Right hindlimb (tissue), 1 donor: ENCODE results near the gene SF3B5.
"Not testable (repeated sequence)": the region's sequence is repeated elsewhere in the genome, so short reads cannot be mapped to it uniquely, and the experiment has no call there.

Experiments
- DNase-seq: peaks from one replicate; pipeline ENCODE4 v3.0.0-alpha.2; 2018

The SF3B5 gene

DNA sequence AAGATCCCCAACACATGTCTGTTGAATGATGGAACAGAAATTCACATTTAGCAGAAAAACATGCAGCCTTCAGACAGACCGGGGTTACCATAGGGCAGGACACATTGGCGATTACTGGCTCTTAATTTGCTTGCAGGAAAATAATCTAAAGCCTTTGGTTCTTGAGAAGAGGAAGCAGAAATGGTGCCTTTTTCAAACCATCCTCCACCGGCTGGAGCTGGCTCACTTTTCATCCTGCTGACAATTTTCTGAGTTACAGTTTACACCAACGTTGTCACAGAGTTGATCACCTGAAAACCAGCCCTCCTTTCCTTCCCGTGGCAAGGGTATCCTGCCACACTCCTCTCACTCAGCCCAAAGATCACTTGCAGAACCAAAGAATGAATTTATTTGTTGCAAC lies 32.6 kb downstream of the SF3B5 start:
- no peak for DNase-seq

DNA sequence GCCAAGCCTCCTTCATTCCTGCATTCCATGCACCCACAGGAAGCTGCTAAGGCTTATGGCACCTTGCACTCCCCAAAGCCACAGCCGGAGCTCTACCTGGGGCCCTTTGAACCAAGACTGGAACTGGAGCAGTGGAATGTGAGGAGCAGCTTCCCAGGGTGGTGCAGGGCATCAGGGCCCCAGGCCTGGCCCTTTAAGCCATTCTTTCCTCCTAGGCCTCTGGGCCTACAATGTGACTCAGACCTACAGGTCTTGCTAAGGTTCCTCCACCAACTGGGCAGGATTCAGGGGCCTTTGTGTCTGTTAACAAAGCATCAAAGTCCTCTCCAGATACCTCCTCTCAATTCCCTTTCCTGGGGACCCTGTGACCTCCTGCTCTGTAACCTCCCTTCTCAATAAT lies 36.2 kb downstream of the SF3B5 start:
- DNase-seq = no peak

DNA sequence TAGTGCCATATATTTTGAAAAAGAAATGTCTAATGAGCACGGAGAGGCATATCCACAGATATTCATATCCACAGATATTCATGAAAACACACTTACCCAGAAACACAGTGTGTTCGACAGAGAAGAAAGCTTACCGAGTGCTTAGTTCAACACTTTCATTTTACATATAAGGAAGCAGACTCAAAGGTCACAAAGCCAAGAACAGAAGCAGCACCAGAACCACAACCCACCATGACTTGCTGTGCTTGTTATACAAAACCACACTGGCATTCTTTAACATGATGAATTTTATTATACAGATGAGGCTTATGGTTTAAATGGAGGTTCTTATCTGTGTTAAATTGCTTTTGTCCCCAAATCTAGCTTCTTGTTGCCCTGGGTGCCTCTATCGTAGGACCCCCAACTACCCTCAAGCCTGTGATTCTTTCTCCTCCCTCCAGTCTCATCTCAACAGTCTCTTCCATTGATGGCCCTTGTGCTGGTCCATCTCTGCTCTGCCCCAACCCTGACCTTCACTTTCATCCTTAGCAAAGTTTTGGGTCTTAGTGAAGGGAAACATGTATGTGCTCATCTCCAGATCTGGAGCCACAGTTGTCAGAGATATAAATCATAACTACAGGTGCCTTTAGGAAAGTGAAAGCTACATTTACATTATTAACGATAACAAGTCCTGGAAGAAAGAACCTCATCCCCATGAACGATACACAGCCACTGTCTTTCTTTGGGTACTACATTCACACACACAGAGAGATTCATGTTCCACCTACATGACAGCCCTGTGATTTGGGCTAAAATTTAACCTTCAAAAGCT lies 40.0 kb downstream of the SF3B5 start:
- DNase-seq = no peak

DNA sequence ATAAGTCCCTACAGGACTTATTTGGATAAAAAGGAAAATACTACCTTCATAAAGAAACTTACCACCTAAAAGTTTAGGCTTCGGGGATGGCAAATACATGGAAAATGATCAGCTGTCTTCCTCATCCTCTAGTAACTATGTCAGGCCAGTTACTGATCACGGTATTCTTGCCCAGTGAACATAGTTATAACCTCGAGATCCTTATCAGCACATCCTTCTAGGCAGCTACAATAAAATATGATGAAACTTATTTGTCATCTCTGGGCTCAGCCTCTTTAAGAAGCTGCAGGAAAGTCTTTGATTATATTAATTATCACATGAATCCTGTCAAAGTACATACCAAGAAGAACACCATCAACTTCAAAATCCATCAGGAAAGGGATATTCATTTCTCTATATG lies 41.8 kb downstream of the SF3B5 start:
- DNase-seq = no peak

DNA sequence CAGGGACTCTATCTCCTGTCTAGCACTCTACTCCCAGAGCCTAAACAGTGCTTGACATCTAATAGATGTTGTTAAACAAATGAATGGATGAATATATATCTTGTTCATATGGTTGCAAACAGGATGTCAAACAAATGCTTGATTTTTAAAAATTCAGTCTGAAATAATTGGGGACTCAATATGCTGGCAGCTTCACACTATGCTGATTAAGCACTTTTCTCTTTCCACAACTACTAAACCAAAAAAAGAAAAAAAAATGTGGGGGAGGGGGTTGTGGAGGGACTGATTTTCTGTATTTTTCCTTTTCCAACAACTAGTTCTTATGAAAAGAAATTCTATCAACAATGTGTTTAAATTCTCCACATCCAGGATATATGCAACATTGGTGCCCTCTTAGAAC lies 42.9 kb downstream of the SF3B5 start:
- DNase-seq = no peak

DNA sequence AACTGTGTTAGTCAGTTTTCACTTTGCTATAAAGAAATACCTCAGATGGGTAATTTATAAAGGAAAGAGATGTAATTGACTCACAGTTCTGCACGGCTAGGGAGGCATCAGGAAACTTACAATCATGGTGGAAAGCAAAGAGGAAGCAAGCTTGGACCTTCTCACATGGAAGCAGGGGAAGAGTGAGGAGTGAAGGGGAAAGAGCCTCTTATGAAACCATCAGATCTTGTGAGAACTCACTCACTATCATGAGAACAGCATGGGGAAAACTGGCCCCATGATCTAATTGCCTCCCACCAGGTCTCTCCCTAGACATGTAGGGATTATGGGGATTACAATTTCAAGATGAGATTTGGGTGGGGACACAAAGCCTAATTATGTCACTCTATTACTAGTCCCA lies 46.0 kb downstream of the SF3B5 start:
- DNase-seq = no peak

DNA sequence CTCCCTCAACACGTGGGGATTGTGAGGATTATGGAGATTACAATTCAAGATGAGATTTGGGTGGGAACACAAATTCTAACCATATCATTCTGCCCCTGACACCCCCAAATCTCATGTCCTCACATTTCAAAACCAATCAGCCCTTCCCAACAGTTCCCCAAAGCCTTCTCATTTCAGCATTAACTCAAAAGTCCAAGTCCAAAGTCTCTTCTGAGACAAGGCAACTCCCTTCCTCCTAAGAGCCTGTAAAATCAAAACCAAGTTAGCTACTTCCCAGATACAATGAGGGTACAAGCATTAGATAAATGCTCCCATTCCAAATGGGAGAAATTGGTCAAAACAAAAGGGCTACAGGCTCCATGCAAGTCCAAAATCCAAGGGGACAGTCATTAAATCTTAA lies 47.7 kb downstream of the SF3B5 start:
- DNase-seq = no peak

DNA sequence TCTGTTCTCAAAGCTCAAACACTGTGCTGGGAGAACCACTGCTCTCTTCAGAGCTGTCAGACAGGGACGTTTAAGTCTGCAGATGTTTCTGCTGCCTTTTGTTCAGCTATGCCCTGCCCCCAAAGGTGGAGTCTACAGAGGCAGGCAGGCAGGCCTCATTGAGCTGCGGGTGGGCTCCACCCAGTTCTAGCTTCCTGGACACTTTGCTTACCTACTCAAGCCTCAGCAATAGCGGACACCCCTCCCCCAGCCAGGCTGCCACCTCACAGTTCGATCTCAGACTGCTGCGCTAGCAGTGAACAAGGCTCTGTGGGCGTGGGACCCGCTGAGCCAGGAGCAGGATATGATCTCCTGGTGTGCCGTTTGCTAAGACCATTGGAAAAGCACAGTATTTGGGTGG lies 48.7 kb downstream of the SF3B5 start:
- DNase-seq = not testable (repeated sequence)

DNA sequence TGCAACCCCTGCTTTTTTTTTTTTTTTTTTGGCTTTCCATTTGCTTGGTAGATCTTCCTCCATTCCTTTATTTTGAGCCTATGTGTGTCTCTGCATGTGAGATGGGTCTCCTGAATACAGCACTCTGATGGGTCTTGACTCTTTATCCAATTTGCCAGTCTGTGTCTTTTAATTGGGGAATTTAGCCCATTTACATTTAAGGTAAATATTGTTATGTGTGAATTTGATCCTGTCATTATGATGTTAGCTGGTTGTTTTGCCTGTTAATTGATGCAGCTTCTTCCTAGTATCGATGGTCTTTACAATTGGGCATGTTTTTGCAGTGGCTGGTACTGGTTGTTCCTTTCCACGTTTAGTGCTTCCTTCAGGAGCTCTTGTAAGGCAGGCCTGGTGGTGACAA lies 50.4 kb downstream of the SF3B5 start:
- not testable (repeated sequence) for DNase-seq
